KBM-7 (cell line): ENCODE data around the gene AFF1.
"Not testable (repeated sequence)": the region's sequence is repeated elsewhere in the genome, so short reads cannot be mapped to it uniquely, and the experiment has no call there.

Experiments used
- DNase-seq: peaks from one replicate; pipeline ENCODE4 v3.0.0-alpha.2; 2015
- in situ Hi-C: fragments of 300-500 bp; cut with MboI; formaldehyde crosslinking; loops from 2 replicates; pipeline ENCODE4 v1.14.3; 2020; ENCODE audit warnings: low sequenced_read_pairs, low pct_unique_long_range_greater_than_20kb, mixed read lengths

Gene AFF1

GRCh38 chr4:87019898-87020297, 85.1 kb downstream of the AFF1 start:
- in situ Hi-C loops = no loop called here
- DNase-seq = no peak

- in situ Hi-C loops = no loop called here
- DNase-seq = no peak
Measured at GRCh38 chr4:87024201-87024600, 89.4 kb downstream of the AFF1 start.

- in situ Hi-C loops = no loop called here
- no peak for DNase-seq
Measured at GRCh38 chr4:87025023-87025613, 90.3 kb downstream of the AFF1 start.

- no peak for DNase-seq
- in situ Hi-C loops = no loop called here
Measured at GRCh38 chr4:87025614-87026041, 90.8 kb downstream of the AFF1 start.

- peak; percentile 80 for DNase-seq
Measured at GRCh38 chr4:87026800-87027495, 92.1 kb downstream of the AFF1 start.

GRCh38 chr4:87029356-87029755, 94.5 kb downstream of the AFF1 start:
- DNase-seq = no peak
- in situ Hi-C loops = no loop called here

More at GRCh38 chr4:87026800-87027495, 92.1 kb downstream of the AFF1 start:
- in situ Hi-C loops = no loop called here

- no peak for DNase-seq
- in situ Hi-C loops = no loop called here
Measured at GRCh38 chr4:87030124-87030523, 95.3 kb downstream of the AFF1 start.

GRCh38 chr4:87030755-87031441, 96.1 kb downstream of the AFF1 start:
- in situ Hi-C loops = no loop called here
- peak; percentile 37 for DNase-seq

- no peak for DNase-seq
- in situ Hi-C loops = no loop called here
Measured at GRCh38 chr4:87031920-87032319, 97.1 kb downstream of the AFF1 start.

GRCh38 chr4:87032884-87033533, 98.2 kb downstream of the AFF1 start:
- in situ Hi-C loops = no loop called here
- DNase-seq = no peak

- in situ Hi-C loops = no loop called here
- DNase-seq = no peak
Measured at GRCh38 chr4:87033902-87034301, 99.1 kb downstream of the AFF1 start.

GRCh38 chr4:87034527-87034926, 99.7 kb downstream of the AFF1 start:
- DNase-seq = no peak
- in situ Hi-C loops = no loop called here

- in situ Hi-C loops = no loop called here
- DNase-seq = no peak
Measured at GRCh38 chr4:87035881-87036509, 101.2 kb downstream of the AFF1 start.

- in situ Hi-C loops = no loop called here
- DNase-seq = no peak
Measured at GRCh38 chr4:87036713-87037112, 101.9 kb downstream of the AFF1 start.

GRCh38 chr4:87037171-87037570, 102.4 kb downstream of the AFF1 start:
- DNase-seq, in situ Hi-C loops: not testable (repeated sequence)

GRCh38 chr4:87037671-87038334, 103.0 kb downstream of the AFF1 start:
- no peak for DNase-seq
- in situ Hi-C loops = no loop called here

GRCh38 chr4:87038837-87039615, 104.2 kb downstream of the AFF1 start:
- in situ Hi-C loops = no loop called here
- DNase-seq = no peak

GRCh38 chr4:87041141-87041540, 106.3 kb downstream of the AFF1 start:
- in situ Hi-C loops = no loop called here

More at GRCh38 chr4:87041141-87041540, 106.3 kb downstream of the AFF1 start:
- no peak for DNase-seq
